Esophagus muscularis mucosa (tissue), 3 donors: ENCODE measurements around the gene ELAVL4.

Experiments
- POLR2A ChIP-seq: fragments of 450-650 bp; IDR thresholded peaks from one replicate; pipeline ENCODE4 v1.6.1; 2017; ENCODE audit warnings: antibody characterized with exemption, moderate library complexity, mild to moderate bottlenecking, low read depth
- TF ChIP-seq, protein P1 (sequence below), 3 experiments: fragments of 200-600 bp in 2 of 3; fragments of 450-650 bp in 1 of 3; sonication (generic) in 2 of 3; IDR thresholded peaks; one replicate each; pipeline ENCODE4 v1.5.1; 2017 to 2019; ENCODE audit warnings: antibody characterized with exemption in 3 of 3, mild to moderate bottlenecking in 2 of 3, moderate library complexity in 1 of 3

DNA sequence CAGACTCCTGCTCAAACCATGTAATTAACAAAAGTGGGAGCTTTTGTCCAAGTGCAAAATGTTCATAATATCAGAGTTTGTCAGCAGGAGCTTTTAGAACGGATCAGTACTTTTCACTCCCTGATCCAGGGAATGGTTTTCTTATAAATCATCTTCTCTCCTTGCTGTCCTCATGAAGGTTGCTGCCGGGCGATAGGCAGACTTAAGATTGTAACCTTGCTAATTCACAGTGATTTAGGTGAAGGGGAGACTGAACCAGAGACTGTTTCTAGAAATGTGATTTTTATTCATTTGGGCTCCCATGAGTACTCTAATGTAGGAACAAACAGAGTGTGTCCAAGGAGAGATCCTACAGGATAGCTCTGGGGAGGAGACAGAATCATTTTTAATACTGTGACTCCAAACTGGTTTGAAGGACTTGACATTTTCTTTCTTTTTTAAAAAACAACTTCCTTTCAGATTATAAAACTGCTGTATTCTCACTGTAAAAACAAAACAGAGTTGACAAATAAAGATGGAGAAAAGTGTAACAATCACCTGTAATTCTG, 23.7 kb downstream of the ELAVL4 start:
- TF ChIP-seq, protein P1, sequence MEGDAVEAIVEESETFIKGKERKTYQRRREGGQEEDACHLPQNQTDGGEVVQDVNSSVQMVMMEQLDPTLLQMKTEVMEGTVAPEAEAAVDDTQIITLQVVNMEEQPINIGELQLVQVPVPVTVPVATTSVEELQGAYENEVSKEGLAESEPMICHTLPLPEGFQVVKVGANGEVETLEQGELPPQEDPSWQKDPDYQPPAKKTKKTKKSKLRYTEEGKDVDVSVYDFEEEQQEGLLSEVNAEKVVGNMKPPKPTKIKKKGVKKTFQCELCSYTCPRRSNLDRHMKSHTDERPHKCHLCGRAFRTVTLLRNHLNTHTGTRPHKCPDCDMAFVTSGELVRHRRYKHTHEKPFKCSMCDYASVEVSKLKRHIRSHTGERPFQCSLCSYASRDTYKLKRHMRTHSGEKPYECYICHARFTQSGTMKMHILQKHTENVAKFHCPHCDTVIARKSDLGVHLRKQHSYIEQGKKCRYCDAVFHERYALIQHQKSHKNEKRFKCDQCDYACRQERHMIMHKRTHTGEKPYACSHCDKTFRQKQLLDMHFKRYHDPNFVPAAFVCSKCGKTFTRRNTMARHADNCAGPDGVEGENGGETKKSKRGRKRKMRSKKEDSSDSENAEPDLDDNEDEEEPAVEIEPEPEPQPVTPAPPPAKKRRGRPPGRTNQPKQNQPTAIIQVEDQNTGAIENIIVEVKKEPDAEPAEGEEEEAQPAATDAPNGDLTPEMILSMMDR (IDR thresholded peaks at IDR 0.05), result no peak
- TF ChIP-seq POLR2A, result no peak
